Keratinocyte (primary cell): Measurements from ENCODE around the gene FOXF2. TPM values are rescaled to one million over a fixed set of nuclear protein-coding genes. Genes with fewer than 3 reads are reported as not detected.

Source experiments
- DNase-seq: peaks from one replicate; pipeline ENCODE4 v3.0.0-alpha.2; 2011; ENCODE audit warnings: low read depth, missing footprints, low spot score
- FAIRE-seq: peaks from 2 replicates; lab custom pipeline; 2011; peaks lifted over from hg19 to GRCh38; lab: Jason Lieb, UNC
- H2AFZ ChIP-seq: 2 replicates; pipeline ENCODE4 v1.6.0; 2012; ENCODE audit warnings: low read length, control low read depth, inconsistent platforms; ENCODE audit not compliant: control insufficient read depth
- H3K27ac ChIP-seq: 2 replicates; pipeline ENCODE4 v1.5.1; 2011; ENCODE audit warnings: low read length; ENCODE audit not compliant: control insufficient read depth, insufficient read depth
- H3K27me3 ChIP-seq: 3 replicates; pipeline ENCODE4 v1.6.0; 2011; ENCODE audit warnings: low read length; ENCODE audit not compliant: control insufficient read depth, insufficient read depth; ENCODE audit errors: extremely low read depth
- H3K36me3 ChIP-seq, 2 experiments: 2 replicates in 1 of 2; 3 replicates in 1 of 2; pipeline ENCODE4 v1.5.1; 2011; ENCODE audit warnings: low read length in 2 of 2, mild to moderate bottlenecking in 1 of 2; ENCODE audit not compliant: control insufficient read depth in 2 of 2, insufficient read depth in 2 of 2; ENCODE audit errors: extremely low read depth in 1 of 2
- H3K4me1 ChIP-seq: 3 replicates; pipeline ENCODE4 v1.5.1; 2011; ENCODE audit warnings: low read length; ENCODE audit not compliant: control insufficient read depth, insufficient read depth; ENCODE audit errors: extremely low read depth
- H3K4me2 ChIP-seq: 3 replicates; pipeline ENCODE4 v1.6.0; 2011; ENCODE audit warnings: low read depth, low read length; ENCODE audit not compliant: control insufficient read depth, insufficient read depth; ENCODE audit errors: extremely low read depth
- H3K4me3 ChIP-seq, 3 experiments: fragments of 200-600 bp in 1 of 3; sonication (generic) in 1 of 3; 2 replicates in 2 of 3; 3 replicates in 1 of 3; pipeline ENCODE4 v1.5.1; 2011 to 2016; ENCODE audit warnings: low read length in 3 of 3, mild to moderate bottlenecking in 3 of 3, control low read depth in 2 of 3, inconsistent platforms in 1 of 3, low read depth in 1 of 3, mixed read lengths in 1 of 3, mixed run types in 1 of 3, moderate library complexity in 1 of 3; ENCODE audit not compliant: control insufficient read depth in 2 of 3, insufficient read depth in 2 of 3; ENCODE audit errors: extremely low read depth in 1 of 3
- H3K79me2 ChIP-seq: 2 replicates; pipeline ENCODE4 v1.6.0; 2012; ENCODE audit warnings: low read length; ENCODE audit not compliant: control insufficient read depth, insufficient read depth
- H3K9ac ChIP-seq: 3 replicates; pipeline ENCODE4 v1.6.0; 2011; ENCODE audit warnings: low read length; ENCODE audit not compliant: control insufficient read depth, insufficient read depth; ENCODE audit errors: extremely low read depth
- H3K9me1 ChIP-seq: 3 replicates; pipeline ENCODE4 v1.6.0; 2011; ENCODE audit warnings: low read length; ENCODE audit not compliant: control insufficient read depth, insufficient read depth; ENCODE audit errors: extremely low read depth
- H3K9me3 ChIP-seq: 2 replicates; pipeline ENCODE4 v1.5.1; 2012; ENCODE audit warnings: low read depth, low read length; ENCODE audit not compliant: control insufficient read depth
- H4K20me1 ChIP-seq: 3 replicates; pipeline ENCODE4 v1.6.0; 2011; ENCODE audit warnings: low read length; ENCODE audit not compliant: control insufficient read depth, insufficient read depth; ENCODE audit errors: extremely low read depth
- EZH2 ChIP-seq: IDR thresholded peaks from one replicate; pipeline ENCODE4 v1.6.1; 2012; ENCODE audit warnings: inconsistent platforms, mild to moderate bottlenecking, low read length, moderate library complexity
- dilution Hi-C: fragments of 300-500 bp; cut with MboI; formaldehyde crosslinking; loops from one replicate; pipeline ENCODE4 v1.7.0; 2020; ENCODE audit warnings: low sequenced_read_pairs; ENCODE audit not compliant: extremely low pct_ligation_motif_present
- polyA plus RNA-seq, 5 experiments: library from polyadenylated mRNA; depleted of rRNA in 3 of 5; stranded (reverse) in 3 of 5; stranded (forward) in 1 of 5; unstranded in 1 of 5; fragments of >200 nt; gene quantifications; 1 replicate in 1 of 5; 2 replicates in 3 of 5; 3 replicates in 1 of 5; pipeline versions ENCODE4 v1.2.1 to v1.2.3, GENCODE V29; 2011 to 2012; ENCODE audit warnings: missing spikeins in 2 of 5, low read depth in 1 of 5, low replicate concordance in 1 of 5
- TF ChIP-seq, protein P1 (sequence below), 3 experiments: IDR thresholded peaks in 1 of 3; conservative IDR thresholded peaks in 1 of 3; optimal IDR thresholded peaks in 1 of 3; 2 replicates in 2 of 3; 3 replicates in 1 of 3; pipeline versions ENCODE3 to v1.5.1; 2011; ENCODE audit warnings: low read length in 3 of 3, mild to moderate bottlenecking in 3 of 3, moderate library complexity in 2 of 3, control low read depth in 1 of 3, inconsistent platforms in 1 of 3; ENCODE audit not compliant: insufficient read depth in 2 of 3; ENCODE audit errors: extremely low read depth in 1 of 3

FOXF2 gene
- polyA plus RNA-seq, 1 donor (not counting 4 experiments of a cell fraction or from before 2014, with no cell fraction given): 0.34 TPM

DNA sequence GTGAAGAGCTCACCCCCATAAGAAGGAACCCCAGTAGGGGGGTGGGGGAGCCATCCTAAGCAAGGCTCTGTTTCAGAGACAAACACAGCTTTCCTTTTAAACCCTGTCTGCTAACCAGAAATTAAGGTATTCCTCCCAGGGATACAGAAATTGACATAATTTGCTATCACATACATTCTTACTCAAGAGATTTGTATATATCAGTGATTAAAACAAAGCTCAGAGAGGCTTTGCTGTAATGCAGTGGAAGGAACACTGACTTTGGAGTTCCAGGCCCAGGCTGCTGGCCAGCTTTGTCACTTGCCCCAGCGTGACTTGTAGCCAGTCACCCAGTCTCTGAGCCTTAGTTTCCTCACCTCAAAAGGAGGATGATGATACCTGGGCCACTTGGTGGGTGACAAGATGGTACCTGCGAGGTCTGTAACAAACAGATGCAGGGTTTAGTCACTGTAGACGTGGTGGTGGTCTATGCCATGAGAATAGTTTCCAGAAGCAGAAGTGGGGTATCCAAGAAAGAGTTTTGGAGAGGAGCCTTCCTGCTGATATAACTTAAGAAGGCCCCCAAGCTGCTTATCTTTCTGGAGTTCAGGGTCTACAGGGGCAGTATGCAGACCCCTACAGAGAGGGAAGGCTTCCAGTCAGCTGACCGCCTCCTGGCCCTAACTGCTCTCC lies 3.2 kb upstream of the FOXF2 start:
- peaks cover 3% of the 10 kb centered on the region for H3K4me1 ChIP-seq
- no peak overlapping the region for H3K27ac ChIP-seq
- no peak overlapping the region for H3K9ac ChIP-seq
- H2AFZ ChIP-seq: no peak overlapping the region
- no peaks in the 10 kb centered on the region for H3K9me1 ChIP-seq
- no peaks in the 10 kb centered on the region for H3K36me3 ChIP-seq
- peaks cover 93% of the 10 kb centered on the region for H3K27me3 ChIP-seq
- H3K9me3 ChIP-seq: no peaks in the 10 kb centered on the region
- no peak for FAIRE-seq
- TF ChIP-seq, protein P1, sequence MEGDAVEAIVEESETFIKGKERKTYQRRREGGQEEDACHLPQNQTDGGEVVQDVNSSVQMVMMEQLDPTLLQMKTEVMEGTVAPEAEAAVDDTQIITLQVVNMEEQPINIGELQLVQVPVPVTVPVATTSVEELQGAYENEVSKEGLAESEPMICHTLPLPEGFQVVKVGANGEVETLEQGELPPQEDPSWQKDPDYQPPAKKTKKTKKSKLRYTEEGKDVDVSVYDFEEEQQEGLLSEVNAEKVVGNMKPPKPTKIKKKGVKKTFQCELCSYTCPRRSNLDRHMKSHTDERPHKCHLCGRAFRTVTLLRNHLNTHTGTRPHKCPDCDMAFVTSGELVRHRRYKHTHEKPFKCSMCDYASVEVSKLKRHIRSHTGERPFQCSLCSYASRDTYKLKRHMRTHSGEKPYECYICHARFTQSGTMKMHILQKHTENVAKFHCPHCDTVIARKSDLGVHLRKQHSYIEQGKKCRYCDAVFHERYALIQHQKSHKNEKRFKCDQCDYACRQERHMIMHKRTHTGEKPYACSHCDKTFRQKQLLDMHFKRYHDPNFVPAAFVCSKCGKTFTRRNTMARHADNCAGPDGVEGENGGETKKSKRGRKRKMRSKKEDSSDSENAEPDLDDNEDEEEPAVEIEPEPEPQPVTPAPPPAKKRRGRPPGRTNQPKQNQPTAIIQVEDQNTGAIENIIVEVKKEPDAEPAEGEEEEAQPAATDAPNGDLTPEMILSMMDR (optimal IDR thresholded peaks at IDR 0.05 in 1 of 3, IDR thresholded peaks at IDR 0.05 in 1 of 3, conservative IDR thresholded peaks at IDR 0.05 in 1 of 3; ENCODE audit: extremely low read depth in 1 of 3, insufficient read depth in 2 of 3, low read length in 3 of 3): no peak
- H3K4me3 ChIP-seq: no peak overlapping the region
- DNase-seq: no peak
- H4K20me1 ChIP-seq: no peaks in the 10 kb centered on the region
- H3K4me2 ChIP-seq: no peak overlapping the region
- dilution Hi-C loops: no loop called here
- H3K79me2 ChIP-seq: no peaks in the 10 kb centered on the region

DNA sequence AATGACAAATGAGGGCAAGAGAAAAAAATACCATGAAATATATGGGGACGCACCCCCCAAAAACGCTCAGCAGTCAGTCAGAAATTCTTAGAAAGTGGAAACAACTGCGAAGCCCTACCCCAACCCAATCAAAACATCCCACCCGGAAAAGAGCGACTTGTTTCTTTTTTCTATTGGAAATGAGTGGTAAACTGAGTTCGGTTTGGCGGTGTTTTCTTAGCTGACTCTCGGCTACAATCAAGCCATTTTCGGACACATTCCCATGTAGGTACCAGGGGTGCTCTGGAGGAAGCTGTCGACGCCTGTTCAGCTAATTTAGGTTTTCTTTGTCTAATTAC lies 1.9 kb upstream of the FOXF2 start:
- Histone ChIP-seq H2AFZ (no peak overlapping the region), H4K20me1 (no peaks in the 10 kb centered on the region), H3K27ac (no peak overlapping the region), H3K9ac (no peak overlapping the region), H3K4me2 (no peak overlapping the region), H3K27me3 (peaks cover 93% of the 10 kb centered on the region), H3K36me3 (no peaks in the 10 kb centered on the region), H3K4me3 (no peak overlapping the region), H3K4me1 (no peaks in the 10 kb centered on the region), H3K9me1 (no peaks in the 10 kb centered on the region), H3K9me3 (no peaks in the 10 kb centered on the region), H3K79me2 (no peaks in the 10 kb centered on the region)
- dilution Hi-C loops: no loop called here
- TF ChIP-seq, protein P1 (optimal IDR thresholded peaks at IDR 0.05 in 1 of 3, IDR thresholded peaks at IDR 0.05 in 1 of 3, conservative IDR thresholded peaks at IDR 0.05 in 1 of 3; ENCODE audit: extremely low read depth in 1 of 3, insufficient read depth in 2 of 3, low read length in 3 of 3): no peak
- TF ChIP-seq EZH2: no peak
- FAIRE-seq: no peak
- DNase-seq: no peak
